Measurements from ENCODE around the gene PGBD5.

The PGBD5 gene

GRCh38 chr1:230395932-230396331 lies 30.2 kb downstream of the PGBD5 start:
- DNase-seq: no peak

GRCh38 chr1:230394741-230395140 lies 31.4 kb downstream of the PGBD5 start:
- no peak for DNase-seq

GRCh38 chr1:230394134-230394533 lies 32.0 kb downstream of the PGBD5 start:
- DNase-seq: no peak

- no peak for DNase-seq
Observed at GRCh38 chr1:230393722-230394121, 32.4 kb downstream of the PGBD5 start.

GRCh38 chr1:230392920-230393521 lies 33.1 kb downstream of the PGBD5 start:
- no peak for DNase-seq

GRCh38 chr1:230392536-230392909 lies 33.6 kb downstream of the PGBD5 start:
- DNase-seq: no peak

- DNase-seq: no peak
Observed at GRCh38 chr1:230391776-230392535, 34.2 kb downstream of the PGBD5 start.

GRCh38 chr1:230390371-230390770 lies 35.8 kb downstream of the PGBD5 start:
- DNase-seq: no peak

- no peak for DNase-seq
Observed at GRCh38 chr1:230387876-230388275, 38.3 kb downstream of the PGBD5 start.

GRCh38 chr1:230387296-230387695 lies 38.8 kb downstream of the PGBD5 start:
- DNase-seq: no peak

- no peak for DNase-seq
Observed at GRCh38 chr1:230386637-230387262, 39.4 kb downstream of the PGBD5 start.

GRCh38 chr1:230385930-230386329 lies 40.2 kb downstream of the PGBD5 start:
- DNase-seq: no peak

GRCh38 chr1:230385158-230385450 lies 41.0 kb downstream of the PGBD5 start:
- DNase-seq: no peak

GRCh38 chr1:230384380-230385157 lies 41.6 kb downstream of the PGBD5 start:
- no peak for DNase-seq

GRCh38 chr1:230383425-230383824 lies 42.7 kb downstream of the PGBD5 start:
- no peak for DNase-seq

GRCh38 chr1:230382001-230382491 lies 44.1 kb downstream of the PGBD5 start:
- no peak for DNase-seq

GRCh38 chr1:230381585-230381984 lies 44.5 kb downstream of the PGBD5 start:
- DNase-seq: no peak

- no peak for DNase-seq
Observed at GRCh38 chr1:230381049-230381467, 45.1 kb downstream of the PGBD5 start.

- no peak for DNase-seq
Observed at GRCh38 chr1:230379928-230380327, 46.2 kb downstream of the PGBD5 start.

- DNase-seq: no peak
Observed at GRCh38 chr1:230379462-230379861, 46.7 kb downstream of the PGBD5 start.

GRCh38 chr1:230377851-230378250 lies 48.3 kb downstream of the PGBD5 start:
- no peak for DNase-seq

GRCh38 chr1:230377324-230377723 lies 48.8 kb downstream of the PGBD5 start:
- DNase-seq: no peak

- no peak for DNase-seq
Observed at GRCh38 chr1:230376296-230376695, 49.8 kb downstream of the PGBD5 start.

- DNase-seq: no peak
Observed at GRCh38 chr1:230375780-230376179, 50.4 kb downstream of the PGBD5 start.
